GM12801 (cell line): ENCODE measurements around the gene HPDL.

ENCODE experiments used
- CTCF ChIP-seq: IDR thresholded peaks from one replicate; pipeline ENCODE4 v1.5.1; 2011; ENCODE audit warnings: control low read depth; ENCODE audit not compliant: insufficient read length; ENCODE audit errors: extremely low read depth

The HPDL gene

GRCh38 chr1:45317166-45317565 lies 9.5 kb upstream of the HPDL start:
- no peak for TF ChIP-seq CTCF

- TF ChIP-seq CTCF = no peak
Measured at GRCh38 chr1:45319761-45320160, 6.9 kb upstream of the HPDL start.

GRCh38 chr1:45321444-45321843 lies 5.3 kb upstream of the HPDL start:
- TF ChIP-seq CTCF = no peak

- no peak for TF ChIP-seq CTCF
Measured at GRCh38 chr1:45322486-45323040, 4.1 kb upstream of the HPDL start.

- no peak for TF ChIP-seq CTCF
Measured at GRCh38 chr1:45325851-45326506, 716 bp upstream of the HPDL start.

- no peak for TF ChIP-seq CTCF
Measured at GRCh38 chr1:45327644-45328515, 1.2 kb downstream of the HPDL start.

GRCh38 chr1:45328680-45329079 lies 2.0 kb downstream of the HPDL start:
- no peak for TF ChIP-seq CTCF
